ENCODE measurements around the gene ACOT7.
"Not testable (repeated sequence)": the region's sequence is repeated elsewhere in the genome, so short reads cannot be mapped to it uniquely, and the experiment has no call there.

The ACOT7 gene

GRCh38 chr1:6373961-6374720 lies 19.4 kb downstream of the ACOT7 start:
- no peak for TF ChIP-seq CTCF (IDR thresholded peaks at IDR 0.05; ENCODE audit: low read depth, low read length)

DNA sequence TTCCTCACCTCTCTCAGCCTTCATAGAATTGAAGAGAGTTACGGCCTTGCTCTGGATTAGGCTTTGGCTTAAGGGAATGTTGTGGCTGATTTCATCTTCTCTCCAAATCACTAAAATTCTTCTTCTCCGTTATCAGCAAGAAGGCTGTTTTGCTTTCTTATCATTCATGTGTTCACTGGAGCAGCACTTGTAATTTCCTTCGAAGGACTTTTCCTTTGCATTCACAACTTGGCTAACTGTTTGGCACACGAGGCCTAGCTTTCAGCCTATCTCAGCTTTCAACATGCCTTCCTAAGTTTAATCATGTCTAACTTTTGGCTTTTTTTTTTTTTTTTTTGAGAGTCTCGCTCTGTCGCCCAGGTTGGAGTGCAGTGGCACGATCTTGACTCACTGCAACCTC lies 21.3 kb downstream of the ACOT7 start:
- not testable (repeated sequence) for DNase-seq (ENCODE audit: extremely low read depth, low read depth)

More at GRCh38 chr1:6373961-6374720, 19.4 kb downstream of the ACOT7 start:
- DNase-seq (ENCODE audit: extremely low read depth, low read depth): no peak

DNA sequence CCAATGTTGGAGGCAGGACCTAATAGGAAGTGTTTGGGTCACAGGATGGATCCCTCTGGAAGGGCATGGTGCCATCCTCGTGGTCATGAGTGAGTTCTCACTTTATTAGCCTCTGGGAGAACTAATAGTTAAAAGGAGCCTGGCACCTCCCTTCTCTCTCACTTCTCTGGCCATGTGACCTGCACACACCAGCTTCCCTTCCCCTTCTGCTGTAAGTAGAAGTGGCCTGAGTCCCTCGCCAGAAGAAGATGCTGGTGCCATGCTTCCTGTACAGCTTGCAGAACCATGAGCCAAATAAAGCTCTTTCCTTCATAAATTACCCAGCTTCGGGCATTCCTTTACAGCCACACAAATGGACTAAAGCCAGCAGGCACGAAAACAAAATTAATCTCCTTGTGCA lies 23.6 kb downstream of the ACOT7 start:
- no peak for TF ChIP-seq CTCF (IDR thresholded peaks at IDR 0.05; ENCODE audit: low read depth, low read length)

DNA sequence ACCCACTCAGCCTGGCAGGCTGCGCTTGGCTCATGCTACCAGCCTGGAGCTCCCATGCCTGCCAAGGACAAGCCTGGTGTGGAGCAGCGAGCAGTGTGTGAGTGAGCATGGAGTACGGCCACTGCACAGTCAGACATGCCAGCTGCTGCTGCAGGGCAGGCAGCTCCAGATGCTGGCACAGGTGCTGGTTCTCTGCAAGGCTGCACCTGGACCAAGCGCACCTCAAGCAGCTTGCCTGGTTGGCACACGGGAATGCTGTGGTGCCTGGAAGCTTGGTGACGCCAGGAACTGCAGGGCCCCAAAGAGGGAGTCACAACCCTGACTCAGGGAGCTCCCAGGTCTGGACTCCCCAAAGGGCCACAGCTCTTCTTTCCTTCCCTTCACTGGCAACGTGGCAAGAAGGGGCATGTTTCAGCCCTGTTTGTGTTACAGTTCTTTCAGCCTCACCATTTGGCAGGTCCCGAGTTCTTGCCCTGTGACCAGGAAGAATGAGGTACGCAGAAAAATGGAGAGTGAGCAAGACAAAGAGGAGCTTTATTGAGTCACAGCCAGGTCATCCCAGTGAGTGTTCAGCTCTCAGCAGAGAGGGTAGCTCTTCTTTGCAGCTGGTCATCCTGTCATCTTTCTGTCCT lies 26.1 kb downstream of the ACOT7 start:
- TF ChIP-seq CTCF (IDR thresholded peaks at IDR 0.05; ENCODE audit: low read depth, low read length): no peak
- no peak for DNase-seq (ENCODE audit: extremely low read depth, low read depth)

More for the DNA sequence above, 23.6 kb downstream of the ACOT7 start:
- DNase-seq (ENCODE audit: extremely low read depth, low read depth): no peak

DNA sequence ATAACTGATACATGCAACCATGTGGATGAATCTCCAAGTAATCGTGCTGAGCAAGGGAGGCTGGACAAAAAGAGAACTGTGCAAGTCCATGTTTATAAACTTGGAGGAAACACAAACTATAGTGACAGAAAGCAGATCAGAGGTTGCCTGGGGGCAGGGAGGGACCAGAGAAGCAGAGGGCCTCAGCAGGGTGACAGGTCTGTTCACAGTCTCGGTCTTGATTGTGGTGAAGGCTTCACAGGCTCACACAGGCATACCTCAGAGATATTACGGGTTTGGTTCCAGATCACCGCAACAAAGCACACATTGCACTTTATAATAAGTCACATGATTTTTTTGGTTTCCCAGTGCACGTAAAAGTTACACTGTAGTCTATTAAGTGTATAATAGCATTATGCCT lies 28.5 kb downstream of the ACOT7 start:
- no peak for DNase-seq (ENCODE audit: extremely low read depth, low read depth)
- TF ChIP-seq CTCF (IDR thresholded peaks at IDR 0.05; ENCODE audit: low read depth, low read length): no peak

GRCh38 chr1:6363085-6363884 lies 30.3 kb downstream of the ACOT7 start:
- peak; percentile 43 for TF ChIP-seq CTCF (IDR thresholded peaks at IDR 0.05; ENCODE audit: low read depth, low read length)
- DNase-seq (ENCODE audit: extremely low read depth, low read depth): not testable (repeated sequence)

DNA sequence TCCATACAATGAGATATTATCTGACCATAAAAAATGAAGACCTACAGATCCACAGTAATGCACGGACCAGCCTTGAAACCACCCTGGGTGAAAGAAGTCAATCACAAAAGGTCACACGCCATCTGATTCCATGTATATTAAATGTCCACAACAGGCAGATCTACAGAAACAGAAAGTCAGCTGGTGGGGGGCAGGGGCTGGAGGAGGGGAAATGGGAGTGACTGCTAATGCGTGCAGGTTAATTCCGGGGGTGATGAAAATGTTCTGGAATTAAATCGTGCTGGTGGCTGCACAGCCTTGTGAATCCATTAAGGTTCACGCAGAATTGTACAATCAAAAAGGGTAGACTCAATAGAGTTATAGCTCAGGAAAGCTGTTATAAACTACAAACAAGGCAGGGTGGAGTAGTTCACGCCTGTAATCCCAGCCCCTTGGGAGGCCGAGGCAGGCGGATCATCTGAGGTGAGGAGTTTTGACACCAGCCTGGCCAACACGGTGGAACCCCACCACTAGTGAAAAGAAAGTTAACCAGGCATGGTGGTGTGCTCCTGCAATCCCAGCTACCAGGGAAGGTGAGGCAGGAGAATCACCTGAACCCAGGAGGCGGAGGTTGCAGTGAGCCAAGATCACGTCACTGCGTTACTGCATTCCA lies 32.3 kb downstream of the ACOT7 start:
- no peak for TF ChIP-seq CTCF (IDR thresholded peaks at IDR 0.05; ENCODE audit: low read depth, low read length)
- no peak for DNase-seq (ENCODE audit: extremely low read depth, low read depth)
